IPS DF 4.7 (cell line): ENCODE results near the gene CUX1.

Source experiments
- DNase-seq: peaks from one replicate; pipeline ENCODE4 v3.0.0-alpha.2; 2013; ENCODE audit warnings: low spot score; ENCODE audit errors: extremely low read depth

The CUX1 gene, protein sequence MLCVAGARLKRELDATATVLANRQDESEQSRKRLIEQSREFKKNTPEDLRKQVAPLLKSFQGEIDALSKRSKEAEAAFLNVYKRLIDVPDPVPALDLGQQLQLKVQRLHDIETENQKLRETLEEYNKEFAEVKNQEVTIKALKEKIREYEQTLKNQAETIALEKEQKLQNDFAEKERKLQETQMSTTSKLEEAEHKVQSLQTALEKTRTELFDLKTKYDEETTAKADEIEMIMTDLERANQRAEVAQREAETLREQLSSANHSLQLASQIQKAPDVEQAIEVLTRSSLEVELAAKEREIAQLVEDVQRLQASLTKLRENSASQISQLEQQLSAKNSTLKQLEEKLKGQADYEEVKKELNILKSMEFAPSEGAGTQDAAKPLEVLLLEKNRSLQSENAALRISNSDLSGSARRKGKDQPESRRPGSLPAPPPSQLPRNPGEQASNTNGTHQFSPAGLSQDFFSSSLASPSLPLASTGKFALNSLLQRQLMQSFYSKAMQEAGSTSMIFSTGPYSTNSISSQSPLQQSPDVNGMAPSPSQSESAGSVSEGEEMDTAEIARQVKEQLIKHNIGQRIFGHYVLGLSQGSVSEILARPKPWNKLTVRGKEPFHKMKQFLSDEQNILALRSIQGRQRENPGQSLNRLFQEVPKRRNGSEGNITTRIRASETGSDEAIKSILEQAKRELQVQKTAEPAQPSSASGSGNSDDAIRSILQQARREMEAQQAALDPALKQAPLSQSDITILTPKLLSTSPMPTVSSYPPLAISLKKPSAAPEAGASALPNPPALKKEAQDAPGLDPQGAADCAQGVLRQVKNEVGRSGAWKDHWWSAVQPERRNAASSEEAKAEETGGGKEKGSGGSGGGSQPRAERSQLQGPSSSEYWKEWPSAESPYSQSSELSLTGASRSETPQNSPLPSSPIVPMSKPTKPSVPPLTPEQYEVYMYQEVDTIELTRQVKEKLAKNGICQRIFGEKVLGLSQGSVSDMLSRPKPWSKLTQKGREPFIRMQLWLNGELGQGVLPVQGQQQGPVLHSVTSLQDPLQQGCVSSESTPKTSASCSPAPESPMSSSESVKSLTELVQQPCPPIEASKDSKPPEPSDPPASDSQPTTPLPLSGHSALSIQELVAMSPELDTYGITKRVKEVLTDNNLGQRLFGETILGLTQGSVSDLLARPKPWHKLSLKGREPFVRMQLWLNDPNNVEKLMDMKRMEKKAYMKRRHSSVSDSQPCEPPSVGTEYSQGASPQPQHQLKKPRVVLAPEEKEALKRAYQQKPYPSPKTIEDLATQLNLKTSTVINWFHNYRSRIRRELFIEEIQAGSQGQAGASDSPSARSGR (N-terminal part only)

DNA sequence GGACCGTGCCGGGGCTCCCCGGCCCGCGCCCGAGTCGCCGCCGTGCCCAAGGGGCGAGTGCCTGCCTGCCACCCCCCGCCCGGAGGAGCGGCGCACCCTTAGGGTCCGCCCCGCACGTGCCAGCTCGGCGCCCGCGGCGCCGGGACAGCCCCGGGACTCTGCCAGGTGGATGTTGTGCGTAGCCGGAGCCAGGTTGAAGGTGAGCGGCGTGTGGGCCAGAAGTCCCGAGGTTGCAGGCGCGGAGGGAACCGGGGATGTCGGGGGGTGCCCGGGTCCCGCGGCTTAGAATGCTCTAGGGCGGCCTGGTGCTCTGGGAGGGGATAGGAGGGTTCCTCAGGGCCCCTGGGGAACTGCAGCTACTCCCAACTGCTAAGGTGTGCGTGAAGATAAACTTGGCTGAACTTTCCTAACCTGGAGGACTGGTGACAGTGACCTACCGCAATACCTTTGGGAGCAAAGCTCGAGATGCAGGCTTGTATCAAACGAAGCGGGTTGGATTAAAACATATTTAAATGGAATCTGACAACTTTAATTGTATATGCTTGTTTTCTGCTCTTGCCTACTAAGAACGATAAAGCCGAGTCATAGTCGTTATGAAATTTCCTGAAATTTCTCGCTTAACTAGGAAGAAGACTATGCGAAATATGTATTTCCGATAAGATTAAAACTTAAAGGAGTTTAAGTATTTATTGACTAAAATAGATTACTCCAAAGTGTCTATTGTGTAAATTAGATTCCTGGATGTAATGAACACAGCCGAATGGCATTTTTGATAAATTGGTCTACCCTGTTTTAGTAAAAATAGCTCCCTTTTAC, at the start of gene CUX1:
TSS of gene CUX1 (plus strand) at position 156 of the 816 bp plus-strand sequence. CDS start at position 170, 14 bp downstream.
- DNase-seq: no peak

DNA sequence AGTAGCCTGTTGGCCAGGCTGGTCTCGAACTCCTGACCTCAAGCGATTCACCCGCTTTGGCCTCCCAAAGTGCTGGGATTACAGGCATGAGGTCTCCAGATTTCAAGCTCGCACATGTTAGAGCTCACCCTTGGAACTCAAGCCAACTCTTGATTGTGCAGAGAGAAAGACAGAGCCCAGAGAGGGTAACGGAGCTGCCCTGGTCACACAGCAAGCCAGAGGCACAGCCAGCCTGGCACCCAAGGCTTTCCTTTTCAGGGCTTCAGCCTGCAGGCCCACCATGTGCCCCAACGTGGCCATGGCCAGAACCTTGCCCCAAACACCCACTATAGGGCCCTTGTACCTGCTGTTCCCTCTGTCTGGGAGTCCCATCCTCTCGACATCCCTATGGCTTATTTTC, 49.1 kb upstream of the CUX1 start:
- no peak for DNase-seq

- no peak for DNase-seq
Measured at GRCh38 chr7:101770466-101770865, 47.0 kb upstream of the CUX1 start.

- DNase-seq: no peak
Measured at GRCh38 chr7:101772508-101773211, 44.8 kb upstream of the CUX1 start.

DNA sequence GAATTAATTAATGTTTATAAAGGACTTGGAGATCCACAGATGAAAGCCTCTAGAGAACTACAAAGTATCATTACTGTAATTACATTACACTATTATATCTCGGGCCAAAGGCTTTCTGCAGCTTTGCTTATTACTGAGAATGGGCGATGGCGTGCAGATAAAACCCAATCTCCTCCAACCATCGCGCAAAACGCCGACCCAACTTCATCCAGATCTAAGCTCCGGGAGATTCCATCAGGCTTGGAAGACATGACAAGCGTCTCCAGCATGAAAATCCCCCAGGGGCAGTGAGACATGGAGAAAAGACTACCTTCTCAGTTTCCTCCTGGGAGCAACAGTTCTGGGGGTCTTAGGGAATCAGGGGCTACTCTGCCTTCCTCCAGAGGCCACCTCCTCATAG, 42.2 kb upstream of the CUX1 start:
- no peak for DNase-seq

DNA sequence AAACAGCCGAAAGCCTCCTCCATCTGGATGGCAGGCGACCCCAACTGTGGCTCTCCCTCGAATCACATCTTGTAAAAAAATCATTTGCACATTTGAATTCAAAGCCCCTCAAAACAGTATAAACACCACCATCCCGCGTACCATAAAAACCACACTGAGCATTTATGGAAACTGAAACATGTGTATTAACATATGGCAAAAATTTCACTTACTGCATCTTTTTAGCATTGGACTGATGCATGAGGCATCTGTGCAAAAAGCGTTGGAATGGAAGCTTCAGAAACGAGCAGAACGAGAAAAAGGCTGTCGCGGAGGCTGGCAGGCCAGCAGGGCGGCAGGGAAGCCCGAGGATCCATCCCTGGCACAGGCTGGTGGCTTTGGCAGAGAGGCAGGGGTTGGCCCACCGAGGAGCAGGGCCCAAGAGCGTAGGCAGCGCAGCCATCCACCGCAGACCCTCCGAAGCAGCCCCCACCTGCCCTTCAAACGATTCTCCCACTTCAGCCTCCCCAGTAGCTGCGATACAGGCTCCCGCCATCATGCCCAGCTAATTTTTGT, 39.3 kb upstream of the CUX1 start:
- DNase-seq: no peak

- no peak for DNase-seq
Measured at GRCh38 chr7:101779267-101779666, 38.2 kb upstream of the CUX1 start.

DNA sequence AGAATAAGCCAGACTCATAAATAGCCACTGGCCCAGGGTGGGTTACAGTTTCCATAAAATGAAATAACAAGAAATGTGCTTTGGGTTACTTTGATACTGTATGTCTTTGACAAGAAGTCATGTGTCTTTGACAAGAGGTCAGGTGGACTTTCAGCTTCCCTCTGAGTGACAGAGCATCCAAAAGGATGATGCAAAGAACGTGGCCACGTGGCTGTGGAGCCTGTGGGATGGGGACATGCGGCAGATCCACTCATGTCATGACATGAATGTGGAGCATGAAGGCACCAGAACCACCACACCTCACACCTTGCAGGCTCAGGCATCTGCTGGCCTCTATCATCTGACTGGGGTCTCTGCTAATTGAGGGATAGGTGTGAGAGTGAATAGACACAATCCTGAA, 37.1 kb upstream of the CUX1 start:
- no peak for DNase-seq

GRCh38 chr7:101781439-101781838, 36.0 kb upstream of the CUX1 start:
- no peak for DNase-seq

DNA sequence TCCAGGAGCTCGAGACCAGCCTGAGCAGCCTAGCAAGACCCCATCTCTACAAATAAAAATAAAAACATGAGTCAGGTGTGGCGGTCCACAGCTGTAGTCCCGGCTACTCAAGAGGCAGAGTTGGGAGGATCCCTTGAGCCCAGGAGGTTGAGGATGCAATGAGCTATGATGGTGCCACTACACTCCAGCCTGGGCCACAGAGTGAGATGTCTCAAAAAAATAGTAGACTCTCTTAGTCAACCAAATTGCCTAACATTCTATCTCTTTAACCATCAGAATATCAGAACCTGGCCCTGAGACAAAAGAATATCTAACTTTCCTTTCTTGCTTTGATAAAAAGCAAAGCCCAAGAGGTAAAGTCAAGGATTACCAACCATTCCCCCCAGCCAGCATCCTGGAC, 35.0 kb upstream of the CUX1 start:
- no peak for DNase-seq

DNA sequence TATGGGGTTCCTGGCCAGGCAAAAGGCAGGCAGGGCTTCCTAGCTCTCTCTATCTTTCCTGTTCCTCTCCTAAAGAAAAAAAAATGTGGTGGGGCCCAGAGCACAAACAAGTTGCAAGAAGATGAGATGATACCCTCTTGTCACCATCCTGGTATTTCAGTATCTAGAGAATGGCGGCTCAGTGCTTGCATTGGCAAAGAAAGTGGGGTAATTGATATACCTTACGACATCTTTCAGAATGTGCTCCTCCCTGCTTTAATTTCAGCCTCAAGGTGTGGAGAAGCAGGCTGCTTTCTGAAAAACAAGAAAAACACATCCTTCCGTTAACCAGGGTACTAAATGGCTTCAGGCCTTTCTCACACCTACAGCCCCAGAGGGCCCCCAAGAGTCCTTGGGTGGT, 34.5 kb upstream of the CUX1 start:
- no peak for DNase-seq

DNA sequence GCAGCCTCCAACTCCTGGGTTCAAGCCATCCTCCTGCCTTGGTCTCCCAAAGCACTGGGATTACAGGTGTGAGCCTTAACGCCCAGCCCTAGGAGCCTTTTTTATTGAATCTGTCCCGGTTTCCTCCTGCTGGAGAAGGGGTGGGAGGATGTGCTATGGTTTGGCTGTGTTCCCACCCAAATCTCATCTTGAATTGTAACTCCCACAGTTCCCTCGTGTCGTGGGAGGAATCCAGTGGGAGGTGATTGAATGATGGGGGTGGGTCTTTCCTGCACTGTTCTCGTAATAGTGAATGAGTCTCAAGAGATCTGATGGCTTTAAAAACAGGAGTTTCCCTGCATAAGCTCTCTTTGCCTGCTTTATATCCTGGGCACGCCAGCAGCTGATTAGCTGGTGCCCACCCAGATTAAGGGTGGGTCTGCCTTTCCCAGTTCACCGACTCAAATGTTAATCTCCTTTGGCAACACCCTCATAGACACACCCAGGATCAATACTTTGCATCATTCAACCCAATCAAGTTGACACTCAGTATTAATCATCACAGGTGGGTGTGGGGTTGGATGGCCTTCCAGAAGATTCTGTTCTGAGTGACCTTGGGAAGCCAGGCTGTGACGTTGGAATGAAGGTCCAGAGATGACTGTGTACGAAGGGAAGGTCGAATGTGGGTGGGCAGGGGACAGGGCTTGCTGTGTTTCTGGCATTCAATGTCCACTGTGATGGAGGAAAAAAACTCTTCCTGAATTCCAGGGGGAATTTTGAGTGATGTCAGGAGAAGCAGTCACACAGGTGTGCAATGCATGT, 33.8 kb upstream of the CUX1 start:
- DNase-seq: no peak

GRCh38 chr7:101784292-101785127, 32.9 kb upstream of the CUX1 start:
- DNase-seq: no peak

DNA sequence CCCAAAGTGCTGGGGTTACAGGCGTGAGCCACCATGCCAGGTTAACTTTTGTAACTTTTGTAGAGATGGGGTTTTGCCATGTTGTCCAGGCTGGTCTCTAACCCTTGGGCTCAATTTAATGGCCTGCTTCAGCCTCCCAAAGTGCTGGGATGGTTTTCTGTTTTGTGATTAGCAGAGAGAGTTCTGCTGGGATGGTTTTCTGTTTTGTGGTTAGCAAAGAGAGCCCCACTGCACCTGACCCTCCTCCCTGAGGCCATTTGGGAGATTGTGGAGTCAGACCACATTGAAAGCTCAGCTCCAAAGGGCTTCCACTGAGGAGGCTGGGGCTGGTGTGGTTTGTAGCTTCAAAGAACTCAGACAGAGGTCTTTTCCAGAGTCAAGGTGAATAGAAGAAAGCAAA, 29.6 kb upstream of the CUX1 start:
- DNase-seq: no peak

DNA sequence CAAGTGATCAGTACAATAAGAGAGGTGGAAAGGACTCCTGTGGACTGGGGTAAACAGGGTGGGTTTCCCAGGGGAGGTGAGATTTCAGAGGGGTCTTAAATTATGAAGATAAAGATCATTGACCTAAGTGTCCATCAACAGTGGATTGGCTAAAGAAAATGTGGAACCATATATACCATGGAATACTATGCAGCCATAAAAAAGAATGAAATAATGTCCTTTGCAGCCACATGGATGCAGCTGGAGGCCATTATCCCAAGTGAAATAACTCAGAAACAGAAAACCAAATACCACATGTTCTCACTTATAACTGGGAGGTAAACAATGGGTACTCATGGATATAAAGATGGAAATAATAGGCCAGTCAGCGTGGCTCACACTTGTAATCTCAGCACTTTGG, 28.9 kb upstream of the CUX1 start:
- no peak for DNase-seq

- DNase-seq: no peak
Measured at GRCh38 chr7:101790566-101791293, 26.7 kb upstream of the CUX1 start.

DNA sequence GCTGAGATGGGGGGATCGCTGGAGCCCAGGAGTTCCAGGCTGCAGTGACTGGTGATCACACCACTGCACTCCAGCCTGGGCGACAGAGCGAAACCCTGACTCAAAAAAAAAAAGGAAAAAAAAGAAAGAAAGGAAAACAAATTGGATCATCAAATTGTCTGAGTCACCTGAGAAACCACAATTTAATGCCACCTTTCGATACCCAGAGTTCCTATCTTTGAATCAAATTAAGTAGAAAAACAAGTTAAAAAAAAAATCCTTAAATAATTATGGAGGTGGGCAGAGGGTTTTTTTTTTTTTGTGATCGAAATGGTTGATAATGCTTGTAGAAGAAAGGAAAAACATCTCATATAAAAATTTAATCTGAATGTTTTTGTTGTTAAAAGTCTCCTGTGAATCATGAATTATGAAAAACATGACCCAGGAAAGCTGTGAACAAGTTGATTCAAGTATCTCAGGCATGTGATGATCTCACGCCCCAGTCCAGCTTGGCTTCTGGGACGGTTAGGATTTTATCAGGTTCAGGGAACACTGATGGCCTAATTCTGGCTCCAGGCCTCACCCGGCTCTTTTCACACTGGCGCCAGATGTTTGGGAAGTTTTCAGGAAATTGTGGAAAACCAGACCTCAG, 25.3 kb upstream of the CUX1 start:
- DNase-seq: no peak
